Measurements from ENCODE around the gene ASB10.

The ASB10 gene

GRCh38 chr7:151135525-151135845 lies 51.6 kb downstream of the ASB10 start:
- DNase-seq, result no peak

GRCh38 chr7:151134743-151135524 lies 52.1 kb downstream of the ASB10 start:
- DNase-seq, result no peak

GRCh38 chr7:151133986-151134742 lies 52.9 kb downstream of the ASB10 start:
- DNase-seq, result no peak

- no peak for DNase-seq
These were observed 53.6 kb downstream of the ASB10 start for GRCh38 chr7:151133266-151133985.

GRCh38 chr7:151132461-151133205 lies 54.4 kb downstream of the ASB10 start:
- DNase-seq, result no peak

- no peak for DNase-seq
These were observed 55.3 kb downstream of the ASB10 start for GRCh38 chr7:151131592-151132293.

GRCh38 chr7:151131224-151131591 lies 55.8 kb downstream of the ASB10 start:
- DNase-seq, result no peak

- DNase-seq, result no peak
These were observed 56.3 kb downstream of the ASB10 start for GRCh38 chr7:151130741-151131157.

GRCh38 chr7:151129960-151130591 lies 57.0 kb downstream of the ASB10 start:
- DNase-seq, result no peak

- DNase-seq, result no peak
These were observed 57.7 kb downstream of the ASB10 start for GRCh38 chr7:151129117-151129959.

GRCh38 chr7:151128716-151129115 lies 58.3 kb downstream of the ASB10 start:
- no peak for DNase-seq

GRCh38 chr7:151128144-151128543 lies 58.9 kb downstream of the ASB10 start:
- DNase-seq, result no peak

GRCh38 chr7:151126491-151127137 lies 60.4 kb downstream of the ASB10 start:
- DNase-seq, result no peak

GRCh38 chr7:151125846-151126481 lies 61.1 kb downstream of the ASB10 start:
- no peak for DNase-seq
